Activated CD8-positive, alpha-beta T cell treated with anti-CD3 and anti-CD28 coated beads, Interleukin-2, amount 10 ng/mL, durations not matched to agents 7 days and 5 days (primary cell): Measurements from ENCODE around the gene ABCA1. TPM values are rescaled to one million over a fixed set of nuclear protein-coding genes. Genes with fewer than 3 reads are reported as not detected.
"Not testable (repeated sequence)": the region's sequence is repeated elsewhere in the genome, so short reads cannot be mapped to it uniquely, and the experiment has no call there.

Source experiments
- ATAC-seq: fragments of 150-1000 bp; cut with Tn5 transposase; one replicate; pipeline ENCODE4 v1.10.0; 2021; ENCODE audit warnings: moderate library complexity
- CTCF ChIA-PET: fragments of 350-600 bp; sonication (Branson Sonifier 250); formaldehyde crosslinking; loops from one replicate; lab custom pipeline; 2021; ENCODE audit warnings: antibody characterized with exemption; lab: Charles Lee
- POLR2A ChIA-PET: fragments of 350-600 bp; sonication (Branson Sonifier 250); formaldehyde crosslinking; loops from one replicate; lab custom pipeline; 2021; ENCODE audit warnings: antibody characterized with exemption; lab: Charles Lee
- DNase-seq: peaks from one replicate; pipeline ENCODE4 v3.0.0-alpha.2; 2020
- H3K27ac Mint-ChIP-seq: one replicate; pipeline ENCODE4 v1.8.0; 2021; ENCODE audit warnings: mild to moderate bottlenecking, mixed read lengths
- H3K27me3 Mint-ChIP-seq: one replicate; pipeline ENCODE4 v1.8.0; 2021; ENCODE audit warnings: low read depth, mixed read lengths
- H3K36me3 Mint-ChIP-seq: one replicate; pipeline ENCODE4 v1.8.0; 2021; ENCODE audit warnings: low read depth, mixed read lengths
- H3K4me1 Mint-ChIP-seq: one replicate; pipeline ENCODE4 v1.8.0; 2021; ENCODE audit warnings: low read depth, mixed read lengths
- H3K4me3 Mint-ChIP-seq: one replicate; pipeline ENCODE4 v1.8.0; 2021; ENCODE audit warnings: mild to moderate bottlenecking, mixed read lengths
- H3K9me3 Mint-ChIP-seq: one replicate; pipeline ENCODE4 v1.8.0; 2022; ENCODE audit warnings: mixed read lengths; ENCODE audit not compliant: insufficient read depth
- total RNA-seq, 2 experiments: library from RNA; stranded (reverse); gene quantifications; one replicate each; pipeline ENCODE4 v1.2.3, GENCODE V29; 2021

ABCA1 gene
- total RNA-seq, 2 experiments from 2014 or later = 0.03 TPM; not detected in 1

- ChIA-PET POLR2A (no interaction called here), CTCF (no interaction called here)
- Mint-ChIP-seq H3K9me3 (no peaks in the 10 kb centered on the region), H3K36me3 (no peaks in the 10 kb centered on the region), H3K4me1 (peaks cover 6% of the 10 kb centered on the region), H3K4me3 (no peak overlapping the region), H3K27ac (no peak overlapping the region), H3K27me3 (no peaks in the 10 kb centered on the region)
- ATAC-seq = no peak
- no peak for DNase-seq
These were observed 13.6 kb upstream of the ABCA1 start for GRCh38 chr9:104941597-104941996.

GRCh38 chr9:104936291-104936690 lies 8.3 kb upstream of the ABCA1 start:
- no peak for ATAC-seq
- DNase-seq = no peak
- Mint-ChIP-seq H3K36me3 (no peaks in the 10 kb centered on the region), H3K27me3 (peaks cover 8% of the 10 kb centered on the region), H3K27ac (no peak overlapping the region), H3K9me3 (no peaks in the 10 kb centered on the region), H3K4me1 (peaks cover 2% of the 10 kb centered on the region), H3K4me3 (no peak overlapping the region)
- POLR2A ChIA-PET = no interaction called here
- CTCF ChIA-PET = no interaction called here

GRCh38 chr9:104935501-104935810 lies 7.5 kb upstream of the ABCA1 start:
- H3K27me3 Mint-ChIP-seq = peaks cover 10% of the 10 kb centered on the region
- POLR2A ChIA-PET, CTCF ChIA-PET, H3K4me3 Mint-ChIP-seq, H3K4me1 Mint-ChIP-seq, H3K9me3 Mint-ChIP-seq, DNase-seq, H3K36me3 Mint-ChIP-seq, H3K27ac Mint-ChIP-seq, ATAC-seq: not testable (repeated sequence)

GRCh38 chr9:104934691-104935500 lies 6.9 kb upstream of the ABCA1 start:
- no peaks in the 10 kb centered on the region for H3K4me1 Mint-ChIP-seq
- no peak overlapping the region for H3K4me3 Mint-ChIP-seq
- H3K36me3 Mint-ChIP-seq = no peaks in the 10 kb centered on the region
- H3K27me3 Mint-ChIP-seq = peaks cover 13% of the 10 kb centered on the region
- CTCF ChIA-PET = no interaction called here
- no peaks in the 10 kb centered on the region for H3K9me3 Mint-ChIP-seq
- no peak for DNase-seq
- H3K27ac Mint-ChIP-seq = no peak overlapping the region
- no peak for ATAC-seq
- POLR2A ChIA-PET = no interaction called here

- H3K9me3 Mint-ChIP-seq, H3K4me1 Mint-ChIP-seq, ATAC-seq, H3K27ac Mint-ChIP-seq, POLR2A ChIA-PET, H3K36me3 Mint-ChIP-seq, H3K4me3 Mint-ChIP-seq, DNase-seq: not testable (repeated sequence)
- CTCF ChIA-PET = interaction anchor here (1.0 kb wide), 1 partner anchor 333 kb away, joined by 3 read pairs; no protein-coding TSS in a partner anchor
- peaks cover 21% of the 10 kb centered on the region for H3K27me3 Mint-ChIP-seq
These were observed 5.1 kb upstream of the ABCA1 start for GRCh38 chr9:104933091-104933490.

GRCh38 chr9:104931256-104931655 lies 3.3 kb upstream of the ABCA1 start:
- H3K9me3 Mint-ChIP-seq = no peaks in the 10 kb centered on the region
- DNase-seq (no peak), ATAC-seq (no peak)
- H3K36me3 Mint-ChIP-seq = no peaks in the 10 kb centered on the region
- no peak overlapping the region for H3K4me3 Mint-ChIP-seq
- peaks cover 29% of the 10 kb centered on the region for H3K27me3 Mint-ChIP-seq
- peaks cover 14% of the 10 kb centered on the region for H3K4me1 Mint-ChIP-seq
- ChIA-PET CTCF (no interaction called here), POLR2A (interaction anchor here (0.6 kb wide), 1 partner anchor 16 kb away, joined by 3 read pairs; no protein-coding TSS in a partner anchor)
- no peak overlapping the region for H3K27ac Mint-ChIP-seq

GRCh38 chr9:104927216-104927911 lies 591 bp downstream of the ABCA1 start:
- peaks cover 39% of the 10 kb centered on the region for H3K27me3 Mint-ChIP-seq
- H3K36me3 Mint-ChIP-seq = no peaks in the 10 kb centered on the region
- ChIA-PET CTCF (interaction anchor here (1.0 to 1.7 kb wide), 4 partner anchors 40 to 489 kb away, joined by 3 to 8 read pairs (median 6); no protein-coding TSS in a partner anchor), POLR2A (interaction anchor here (1.0 kb wide), 1 partner anchor 39 kb away, joined by 3 read pairs; no protein-coding TSS in a partner anchor)
- peak overlapping the region; percentile 78 for H3K4me3 Mint-ChIP-seq
- DNase-seq (peak; percentile 30), ATAC-seq (peak; percentile 47)
- no peak overlapping the region for H3K27ac Mint-ChIP-seq
- H3K4me1 Mint-ChIP-seq = peaks cover 20% of the 10 kb centered on the region
- no peaks in the 10 kb centered on the region for H3K9me3 Mint-ChIP-seq

- no peak overlapping the region for H3K27ac Mint-ChIP-seq
- no peak overlapping the region for H3K4me3 Mint-ChIP-seq
- DNase-seq (no peak), ATAC-seq (no peak)
- H3K4me1 Mint-ChIP-seq = peaks cover 20% of the 10 kb centered on the region
- H3K27me3 Mint-ChIP-seq = peaks cover 35% of the 10 kb centered on the region
- ChIA-PET POLR2A (no interaction called here), CTCF (no interaction called here)
- no peaks in the 10 kb centered on the region for H3K9me3 Mint-ChIP-seq
- H3K36me3 Mint-ChIP-seq = no peaks in the 10 kb centered on the region
These were observed 4.2 kb downstream of the ABCA1 start for GRCh38 chr9:104923740-104924139.

GRCh38 chr9:104923289-104923688 lies 4.7 kb downstream of the ABCA1 start:
- ChIA-PET POLR2A (no interaction called here), CTCF (no interaction called here)
- DNase-seq (no peak), ATAC-seq (no peak)
- Mint-ChIP-seq H3K27ac (no peak overlapping the region), H3K27me3 (peaks cover 34% of the 10 kb centered on the region), H3K4me1 (peaks cover 20% of the 10 kb centered on the region), H3K36me3 (no peaks in the 10 kb centered on the region), H3K9me3 (no peaks in the 10 kb centered on the region), H3K4me3 (no peak overlapping the region)

- CTCF ChIA-PET, H3K36me3 Mint-ChIP-seq, H3K27ac Mint-ChIP-seq, POLR2A ChIA-PET, H3K4me3 Mint-ChIP-seq, DNase-seq, H3K9me3 Mint-ChIP-seq, ATAC-seq: not testable (repeated sequence)
- Mint-ChIP-seq H3K4me1 (peaks cover 16% of the 10 kb centered on the region), H3K27me3 (peaks cover 38% of the 10 kb centered on the region)
These were observed 5.2 kb downstream of the ABCA1 start for GRCh38 chr9:104922748-104923147.

- no peak overlapping the region for H3K4me3 Mint-ChIP-seq
- peaks cover 29% of the 10 kb centered on the region for H3K27me3 Mint-ChIP-seq
- ChIA-PET CTCF (interaction anchor here (1.0 kb wide), 1 partner anchor 58 kb away, joined by 4 read pairs; no protein-coding TSS in a partner anchor), POLR2A (no interaction called here)
- H3K4me1 Mint-ChIP-seq = peaks cover 5% of the 10 kb centered on the region
- ATAC-seq (no peak), DNase-seq (no peak)
- no peaks in the 10 kb centered on the region for H3K9me3 Mint-ChIP-seq
- no peaks in the 10 kb centered on the region for H3K36me3 Mint-ChIP-seq
- H3K27ac Mint-ChIP-seq = no peak overlapping the region
These were observed 6.8 kb downstream of the ABCA1 start for GRCh38 chr9:104921067-104921741.
